Caco-2 (cell line): ENCODE measurements around the gene MSGN1. TPM values are rescaled to one million over a fixed set of nuclear protein-coding genes. Genes with fewer than 3 reads are reported as not detected.
"Not testable (repeated sequence)": the region's sequence is repeated elsewhere in the genome, so short reads cannot be mapped to it uniquely, and the experiment has no call there.

Experiments
- BruUV-seq: library from RNA; stranded (reverse); fragments of 400-500 nt; replicated peaks from 2 replicates; lab custom pipeline; 2021; lab: Mats Ljungman, UMichigan
- CTCF ChIA-PET: fragments of 300-600 bp; sonication (Branson Sonifier 250); formaldehyde crosslinking; loops from one replicate; lab custom pipeline; 2022; ENCODE audit warnings: antibody characterized with exemption; lab: Charles Lee
- POLR2A ChIA-PET: fragments of 300-600 bp; sonication (Branson Sonifier 250); formaldehyde crosslinking; loops from one replicate; lab custom pipeline; 2022; ENCODE audit warnings: antibody characterized with exemption; lab: Charles Lee
- DNase-seq, 2 experiments: peaks; one replicate each; pipeline versions ENCODE4 v3.0.0 to v3.0.0-alpha.2; 2020 to 2022
- H3K27me3 ChIP-seq: replicated peaks from 2 replicates; pipeline ENCODE4 v1.6.0; 2011; ENCODE audit warnings: low read length; ENCODE audit not compliant: control insufficient read depth, insufficient read depth
- H3K36me3 ChIP-seq: 2 replicates; pipeline ENCODE4 v1.5.1; 2011; ENCODE audit warnings: low read length; ENCODE audit not compliant: control insufficient read depth, insufficient read depth
- H3K4me1 ChIP-seq: fragments of 250-450 bp; sonication (Bioruptor Pico); 2 replicates; pipeline ENCODE4 v1.5.1; 2020; ENCODE audit warnings: mild to moderate bottlenecking
- H3K4me3 ChIP-seq: 2 replicates; pipeline ENCODE4 v1.5.1; 2011; ENCODE audit warnings: low read depth, mild to moderate bottlenecking, control low read depth, low read length
- H3K9me3 ChIP-seq: fragments of 250-450 bp; sonication (Bioruptor Pico); 2 replicates; pipeline ENCODE4 v1.5.1; 2020; ENCODE audit warnings: mild to moderate bottlenecking, moderate library complexity
- H3K27ac Mint-ChIP-seq: one replicate; pipeline ENCODE4 v1.8.0; 2022; ENCODE audit warnings: mixed read lengths; ENCODE audit not compliant: unreplicated experiment
- H3K27me3 Mint-ChIP-seq: one replicate; pipeline ENCODE4 v1.8.0; 2022; ENCODE audit warnings: mixed read lengths; ENCODE audit not compliant: insufficient read depth, unreplicated experiment
- H3K36me3 Mint-ChIP-seq: one replicate; pipeline ENCODE4 v1.8.0; 2022; ENCODE audit warnings: mild to moderate bottlenecking, mixed read lengths; ENCODE audit not compliant: insufficient read depth, unreplicated experiment
- H3K4me1 Mint-ChIP-seq: one replicate; pipeline ENCODE4 v1.8.0; 2022; ENCODE audit warnings: low read depth, mixed read lengths; ENCODE audit not compliant: unreplicated experiment
- H3K4me3 Mint-ChIP-seq: one replicate; pipeline ENCODE4 v1.8.0; 2022; ENCODE audit warnings: mild to moderate bottlenecking, moderate library complexity, mixed read lengths; ENCODE audit not compliant: unreplicated experiment
- H3K9me3 Mint-ChIP-seq: one replicate; pipeline ENCODE4 v1.8.0; 2022; ENCODE audit warnings: mixed read lengths; ENCODE audit not compliant: unreplicated experiment
- intact Hi-C: fragments of 100-400 bp; cut with micrococcal nuclease; formaldehyde crosslinking; loops from one replicate; pipeline ENCODE4 v1.10.0; 2022; ENCODE audit not compliant: unreplicated experiment
- total RNA-seq: library from RNA; stranded (reverse); gene quantifications from 2 replicates; pipeline ENCODE4 v1.2.3, GENCODE V29; 2022
- TF ChIP-seq, protein P1 (sequence below), 2 experiments: fragments of 200-600 bp in 1 of 2; IDR thresholded peaks; 1 replicate in 1 of 2; 2 replicates in 1 of 2; pipeline versions ENCODE4 v1.5.1 to v1.8.0; 2011 to 2022; ENCODE audit warnings: antibody characterized with exemption in 1 of 2, control low read depth in 1 of 2, inconsistent platforms in 1 of 2, low read depth in 1 of 2, low read length in 1 of 2, mild to moderate bottlenecking in 1 of 2, moderate library complexity in 1 of 2; ENCODE audit not compliant: insufficient read depth in 1 of 2, severe bottlenecking in 1 of 2, unreplicated experiment in 1 of 2

Gene MSGN1
- total RNA-seq, 1 experiment from 2014 or later, result not detected

DNA sequence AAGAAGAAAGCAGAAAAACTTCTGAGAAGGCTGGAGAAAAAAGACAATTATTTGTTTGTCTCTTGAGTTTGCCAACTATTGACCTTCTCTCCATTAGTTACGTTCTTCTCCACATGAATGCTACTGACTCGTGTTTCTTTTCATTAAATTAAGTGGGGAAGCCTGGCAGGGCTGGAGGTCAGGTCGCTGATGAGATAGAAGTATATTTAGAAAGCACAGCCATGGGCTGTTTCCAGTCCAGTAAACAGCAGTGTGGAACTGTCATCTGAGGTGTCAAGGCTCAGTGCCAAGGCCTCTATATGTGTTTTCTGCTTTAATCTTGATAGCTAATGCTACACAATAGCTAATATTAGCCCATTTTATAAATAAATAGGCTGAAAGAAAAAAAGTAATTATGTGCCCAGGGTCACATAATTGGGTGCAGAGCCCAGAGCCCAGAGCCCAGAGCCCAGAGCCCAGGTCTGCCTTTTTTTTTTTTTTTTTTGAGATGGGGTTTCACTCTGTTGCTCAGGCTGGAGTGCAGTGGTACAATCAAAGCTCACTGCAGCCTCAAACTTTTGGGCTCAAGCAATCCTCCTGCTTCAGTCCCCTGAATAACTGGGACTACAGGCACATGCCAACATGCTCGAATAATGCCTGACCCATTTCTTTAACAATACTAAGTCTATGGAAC lies 6.3 kb downstream of the MSGN1 start:
- Mint-ChIP-seq H3K27me3 (peaks cover 7% of the 10 kb centered on the region), H3K9me3 (no peaks in the 10 kb centered on the region), H3K27ac (no peak overlapping the region), H3K4me1 (no peaks in the 10 kb centered on the region), H3K36me3 (no peaks in the 10 kb centered on the region), H3K4me3 (no peak overlapping the region)
- intact Hi-C loops, result no loop called here
- H3K9me3 ChIP-seq, result no peaks in the 10 kb centered on the region
- H3K4me3 ChIP-seq, result no peak overlapping the region
- BruUV-seq, result no TSS peak
- CTCF ChIA-PET, result no interaction called here
- TF ChIP-seq, protein P1, sequence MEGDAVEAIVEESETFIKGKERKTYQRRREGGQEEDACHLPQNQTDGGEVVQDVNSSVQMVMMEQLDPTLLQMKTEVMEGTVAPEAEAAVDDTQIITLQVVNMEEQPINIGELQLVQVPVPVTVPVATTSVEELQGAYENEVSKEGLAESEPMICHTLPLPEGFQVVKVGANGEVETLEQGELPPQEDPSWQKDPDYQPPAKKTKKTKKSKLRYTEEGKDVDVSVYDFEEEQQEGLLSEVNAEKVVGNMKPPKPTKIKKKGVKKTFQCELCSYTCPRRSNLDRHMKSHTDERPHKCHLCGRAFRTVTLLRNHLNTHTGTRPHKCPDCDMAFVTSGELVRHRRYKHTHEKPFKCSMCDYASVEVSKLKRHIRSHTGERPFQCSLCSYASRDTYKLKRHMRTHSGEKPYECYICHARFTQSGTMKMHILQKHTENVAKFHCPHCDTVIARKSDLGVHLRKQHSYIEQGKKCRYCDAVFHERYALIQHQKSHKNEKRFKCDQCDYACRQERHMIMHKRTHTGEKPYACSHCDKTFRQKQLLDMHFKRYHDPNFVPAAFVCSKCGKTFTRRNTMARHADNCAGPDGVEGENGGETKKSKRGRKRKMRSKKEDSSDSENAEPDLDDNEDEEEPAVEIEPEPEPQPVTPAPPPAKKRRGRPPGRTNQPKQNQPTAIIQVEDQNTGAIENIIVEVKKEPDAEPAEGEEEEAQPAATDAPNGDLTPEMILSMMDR (IDR thresholded peaks at IDR 0.05; ENCODE audit: insufficient read depth in 1 of 2, low read depth in 1 of 2, low read length in 1 of 2, severe bottlenecking in 1 of 2, unreplicated experiment in 1 of 2), result no peak
- H3K4me1 ChIP-seq, result no peaks in the 10 kb centered on the region
- no peak for DNase-seq
- no peaks in the 10 kb centered on the region; the same call in none of the 2 replicates for H3K27me3 ChIP-seq
- no peaks in the 10 kb centered on the region for H3K36me3 ChIP-seq
- POLR2A ChIA-PET, result no interaction called here

DNA sequence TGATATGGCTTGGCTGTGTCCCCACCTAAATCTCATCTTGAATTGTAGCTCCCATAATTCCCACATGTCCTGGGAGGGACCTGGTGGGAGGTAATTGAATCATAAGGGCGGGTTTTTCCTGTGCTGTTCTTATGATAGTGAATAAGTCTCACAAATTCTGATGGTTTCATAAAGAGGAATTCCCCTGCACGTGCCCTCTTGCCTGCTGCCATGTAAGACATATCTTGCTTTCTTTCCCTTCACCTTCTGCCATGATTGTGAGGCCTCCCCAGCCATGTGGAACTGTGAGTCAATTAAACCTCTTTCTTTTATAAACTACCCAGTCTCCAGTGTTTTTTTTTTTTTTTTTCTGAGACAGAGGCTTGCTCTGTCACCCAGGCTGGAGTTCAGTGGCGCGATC lies 7.4 kb downstream of the MSGN1 start:
- H3K36me3 ChIP-seq, H3K4me3 ChIP-seq, H3K4me3 Mint-ChIP-seq, H3K4me1 ChIP-seq, intact Hi-C loops, H3K27ac Mint-ChIP-seq, H3K4me1 Mint-ChIP-seq, DNase-seq, BruUV-seq, POLR2A ChIA-PET, H3K27me3 ChIP-seq, CTCF ChIA-PET, H3K9me3 Mint-ChIP-seq, H3K9me3 ChIP-seq, H3K27me3 Mint-ChIP-seq, H3K36me3 Mint-ChIP-seq: not testable (repeated sequence)

DNA sequence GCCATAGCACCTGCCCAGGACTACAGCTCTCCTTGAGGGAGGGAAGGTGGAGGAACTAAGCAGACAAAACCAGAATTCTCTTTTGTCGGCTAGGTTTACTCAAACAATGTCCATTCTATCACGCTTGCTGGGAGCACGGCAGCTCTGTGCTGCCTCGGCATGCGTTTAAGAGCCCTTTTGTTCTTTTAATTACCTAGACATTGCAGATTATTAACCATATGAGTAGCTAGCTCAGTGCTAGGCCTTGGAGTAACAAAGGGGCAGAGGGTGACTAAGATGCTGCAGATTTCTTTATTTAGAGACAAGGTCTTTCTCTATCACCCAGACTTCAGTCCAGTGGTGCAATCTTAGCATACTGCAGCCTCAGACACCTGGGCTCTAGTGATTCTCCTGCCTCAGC lies 11.1 kb downstream of the MSGN1 start:
- Mint-ChIP-seq H3K27ac (no peak overlapping the region), H3K36me3 (no peaks in the 10 kb centered on the region), H3K27me3 (peaks cover 17% of the 10 kb centered on the region), H3K4me3 (no peak overlapping the region), H3K9me3 (no peaks in the 10 kb centered on the region), H3K4me1 (no peaks in the 10 kb centered on the region)
- CTCF ChIA-PET, result no interaction called here
- Histone ChIP-seq H3K4me3 (no peak overlapping the region), H3K4me1 (no peaks in the 10 kb centered on the region), H3K27me3 (no peaks in the 10 kb centered on the region), H3K36me3 (no peaks in the 10 kb centered on the region), H3K9me3 (no peaks in the 10 kb centered on the region)
- POLR2A ChIA-PET, result no interaction called here
- DNase-seq, result no peak
- intact Hi-C loops, result no loop called here
- no TSS peak for BruUV-seq
- TF ChIP-seq, protein P1 (IDR thresholded peaks at IDR 0.05; ENCODE audit: insufficient read depth in 1 of 2, low read depth in 1 of 2, low read length in 1 of 2, severe bottlenecking in 1 of 2, unreplicated experiment in 1 of 2), result no peak
